Measurements from ENCODE around the gene CRABP1.

CRABP1 gene

DNA sequence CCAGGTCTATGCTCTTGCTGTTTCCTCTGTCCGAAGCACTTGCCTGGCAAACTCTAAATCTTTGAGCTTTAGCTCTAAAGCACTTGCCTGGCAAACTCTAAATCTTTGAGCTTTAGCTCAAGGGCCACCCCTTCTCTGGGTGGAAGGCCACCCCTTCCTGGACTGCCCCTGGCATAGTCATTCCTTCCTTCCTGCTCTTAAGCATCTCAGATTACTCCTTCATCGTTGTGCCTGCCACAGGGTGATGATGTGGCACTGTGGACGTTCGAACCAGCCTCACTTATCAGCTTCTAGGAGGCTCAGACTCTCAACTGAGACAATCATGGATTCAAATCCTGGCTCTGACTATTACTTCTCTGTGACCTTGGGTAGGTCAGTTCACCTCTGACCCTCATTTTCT, 10.5 kb upstream of the CRABP1 start:
- DNase-seq (ENCODE audit: low read depth): no peak
- no peak for TF ChIP-seq CTCF (IDR thresholded peaks at IDR 0.05; ENCODE audit: low read length, missing control alignments)
- H3K4me3 ChIP-seq (replicated peaks; ENCODE audit: low read depth, low read length): no peak overlapping the region

DNA sequence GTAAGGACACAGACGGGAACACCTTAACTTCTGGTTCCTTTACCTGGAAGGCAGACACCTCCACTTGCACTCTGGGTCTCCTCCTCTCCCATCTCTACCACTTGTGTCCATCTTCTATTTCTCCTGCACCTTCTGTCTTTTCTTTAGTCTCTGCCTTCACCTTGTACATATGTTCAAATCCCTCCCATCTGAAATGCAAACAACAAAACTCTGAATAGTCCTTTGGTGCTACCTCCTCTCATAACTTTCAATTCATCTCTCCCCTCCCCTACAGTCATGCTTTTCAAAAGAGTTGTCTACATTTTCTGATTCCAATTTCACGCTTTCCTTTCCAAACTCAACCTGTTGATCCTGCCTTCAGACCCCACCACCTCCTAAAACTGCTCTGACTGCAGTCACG, 5.3 kb upstream of the CRABP1 start:
- no peak overlapping the region for H3K4me3 ChIP-seq (replicated peaks; ENCODE audit: low read depth, low read length)
- DNase-seq (ENCODE audit: low read depth): no peak
- no peak for TF ChIP-seq CTCF (IDR thresholded peaks at IDR 0.05; ENCODE audit: low read length, missing control alignments)

DNA sequence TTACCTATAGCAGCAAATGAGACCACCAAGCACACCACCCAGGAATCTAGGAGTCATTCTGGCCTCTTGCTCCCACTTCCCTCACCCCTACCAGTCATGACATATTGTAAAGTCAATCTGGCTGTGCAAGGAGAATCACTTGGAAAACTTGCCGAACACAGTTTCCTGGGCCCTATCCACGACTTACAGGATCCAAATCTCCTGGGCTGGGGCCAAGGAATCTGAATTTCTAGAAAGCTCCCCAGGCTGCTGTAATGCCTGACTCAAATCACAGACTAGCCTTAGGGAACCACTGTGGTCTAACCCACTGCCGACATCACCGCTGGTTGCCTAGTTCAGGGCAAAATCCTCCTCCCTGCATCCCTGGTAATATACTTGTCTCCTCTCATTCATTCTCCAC, 4.2 kb upstream of the CRABP1 start:
- no peak for TF ChIP-seq CTCF (IDR thresholded peaks at IDR 0.05; ENCODE audit: low read length, missing control alignments)
- no peak for DNase-seq (ENCODE audit: low read depth)
- no peak overlapping the region for H3K4me3 ChIP-seq (replicated peaks; ENCODE audit: low read depth, low read length)

DNA sequence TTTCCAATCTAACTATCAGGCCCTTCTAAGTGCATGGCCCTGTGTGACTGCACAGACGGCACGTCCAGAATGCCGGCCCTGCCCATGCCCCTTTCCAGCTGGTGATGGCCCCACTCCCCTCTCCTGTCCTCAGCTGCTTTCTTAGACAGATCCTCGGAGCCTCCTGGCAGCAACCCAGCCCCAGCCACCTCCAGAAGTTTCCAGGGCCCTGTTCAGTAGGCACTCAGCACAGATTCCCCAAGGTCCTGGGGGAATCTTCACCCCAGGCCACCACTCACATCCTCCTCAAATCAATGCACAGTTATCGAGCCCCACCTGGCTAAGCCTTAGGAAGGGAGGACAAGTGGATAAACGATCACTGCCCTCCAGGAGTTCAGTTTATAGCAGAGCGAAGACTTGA, 1.4 kb upstream of the CRABP1 start:
- TF ChIP-seq CTCF (IDR thresholded peaks at IDR 0.05; ENCODE audit: low read length, missing control alignments): no peak
- DNase-seq (ENCODE audit: low read depth): no peak
- H3K4me3 ChIP-seq (replicated peaks; ENCODE audit: low read depth, low read length): no peak overlapping the region

GRCh38 chr15:78339559-78339958, 594 bp upstream of the CRABP1 start:
- DNase-seq (ENCODE audit: low read depth): no peak
- TF ChIP-seq CTCF (IDR thresholded peaks at IDR 0.05; ENCODE audit: low read length, missing control alignments): no peak
- no peak overlapping the region for H3K4me3 ChIP-seq (replicated peaks; ENCODE audit: low read depth, low read length)

DNA sequence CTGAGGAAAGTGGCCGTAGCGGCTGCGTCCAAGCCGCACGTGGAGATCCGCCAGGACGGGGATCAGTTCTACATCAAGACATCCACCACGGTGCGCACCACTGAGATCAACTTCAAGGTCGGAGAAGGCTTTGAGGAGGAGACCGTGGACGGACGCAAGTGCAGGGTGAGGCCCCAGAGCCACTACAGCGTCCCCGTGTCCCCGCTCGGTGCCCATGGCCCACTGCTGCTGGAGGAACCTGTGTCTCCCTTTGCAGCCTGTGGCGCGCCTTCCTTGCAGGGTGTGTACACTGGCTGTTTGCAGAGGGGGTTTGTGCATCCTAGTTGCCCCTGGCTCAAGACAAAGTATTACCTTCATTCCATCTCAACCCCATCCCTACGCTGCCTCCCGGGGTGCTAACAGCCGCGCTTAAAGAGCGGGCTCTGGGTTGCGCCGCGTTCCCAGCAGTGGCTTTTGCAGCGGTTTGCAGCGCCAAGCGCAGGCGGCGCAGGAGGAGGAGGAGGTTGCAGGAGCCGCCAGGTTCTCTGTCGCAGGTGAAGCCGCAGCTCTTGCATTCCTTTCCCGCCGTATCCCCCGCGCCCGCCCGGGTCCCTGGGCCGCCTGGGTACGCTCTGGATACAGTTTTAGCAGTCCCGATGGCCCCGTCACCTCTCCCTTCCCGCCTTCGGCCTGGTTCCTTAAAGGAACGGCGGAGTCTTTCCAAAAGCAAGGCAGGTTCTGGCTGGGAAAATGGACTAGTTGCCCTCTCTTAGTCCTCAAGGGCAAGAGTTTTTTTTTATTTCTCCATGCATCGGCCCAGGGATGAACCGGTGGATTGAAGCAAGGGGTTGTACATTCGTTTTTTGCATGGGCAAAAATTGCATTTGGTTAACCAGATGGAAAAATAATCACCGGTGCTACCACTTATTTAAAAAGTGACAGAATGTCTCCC, 1.2 kb downstream of the CRABP1 start:
- no peak for TF ChIP-seq CTCF (IDR thresholded peaks at IDR 0.05; ENCODE audit: low read length, missing control alignments)
- no peak overlapping the region for H3K4me3 ChIP-seq (replicated peaks; ENCODE audit: low read depth, low read length)
- no peak for DNase-seq (ENCODE audit: low read depth)

DNA sequence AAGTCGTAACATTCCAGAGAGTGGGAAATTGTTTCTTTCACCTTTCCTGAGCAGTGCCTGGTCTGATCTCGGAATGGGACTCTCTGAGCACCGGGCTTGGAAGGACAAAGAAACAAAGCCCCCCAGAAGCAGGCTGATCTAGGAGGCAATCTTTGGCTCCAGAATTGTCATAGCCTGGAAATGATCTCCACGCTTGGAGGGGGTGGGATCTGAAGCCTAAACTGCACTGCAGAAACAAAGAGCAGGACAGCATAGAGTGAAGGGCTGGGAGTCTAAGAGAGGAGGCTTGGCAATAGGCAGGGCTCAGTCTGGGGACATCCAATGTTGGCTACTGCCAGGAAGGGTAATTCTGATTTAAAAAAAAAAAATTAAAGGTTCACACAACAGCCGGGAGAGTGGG, 1.9 kb downstream of the CRABP1 start:
- no peak for DNase-seq (ENCODE audit: low read depth)
- no peak for TF ChIP-seq CTCF (IDR thresholded peaks at IDR 0.05; ENCODE audit: low read length, missing control alignments)
- H3K4me3 ChIP-seq (replicated peaks; ENCODE audit: low read depth, low read length): no peak overlapping the region

Data from fibroblast of pulmonary artery (primary cell).